ENCODE measurements around the gene MAPK14. TPM values are rescaled to one million over a fixed set of nuclear protein-coding genes. Genes with fewer than 3 reads are reported as not detected.

Gene MAPK14
- polyA plus RNA-seq, 2 of the 4 experiments (the other 2 are of a cell fraction), result 19.4 to 36.7 TPM

GRCh38 chr6:36109092-36109491 lies 81.5 kb downstream of the MAPK14 start:
- no peak overlapping the region for H3K4me3 ChIP-seq
- no peaks in the 10 kb centered on the region for H3K4me1 ChIP-seq
- FAIRE-seq (no peak), ATAC-seq (no peak), DNase-seq (ENCODE audit: low read depth in 1 of 2, low spot score in 1 of 2) (no peak)
- H3K9me3 ChIP-seq, result no peaks in the 10 kb centered on the region
- H3K4me2 ChIP-seq, result no peak overlapping the region
- ChIA-PET POLR2A (no interaction called here), CTCF (interaction anchor here (2.5 kb wide), 1 partner anchor 14 kb away, joined by 8 read pairs; no protein-coding TSS in a partner anchor)
- 90% methylated on average over 7 of the region's 7 CpGs for WGBS (ENCODE audit: missing lambda C conversion rate)
- no peak for TF ChIP-seq HOXB13 (CRISPR knock-in tag; IDR thresholded peaks at IDR 0.05; ENCODE audit: low read depth)
- TF ChIP-seq MAFK (IDR thresholded peaks at IDR 0.05; ENCODE audit: partially characterized antibody), result no peak
- TF ChIP-seq BCL3 (IDR thresholded peaks at IDR 0.05), result no peak
- no peak for TF ChIP-seq CEBPB (IDR thresholded peaks at IDR 0.05)
- TF ChIP-seq RCOR1 (IDR thresholded peaks at IDR 0.05; ENCODE audit: low read depth, low read length), result no peak
- no peak for TF ChIP-seq MAZ (IDR thresholded peaks at IDR 0.05; ENCODE audit: borderline replicate concordance, low read depth, low read length)
- no peak for TF ChIP-seq FOXS1 (CRISPR knock-in tag; IDR thresholded peaks at IDR 0.05)
- TF ChIP-seq ZSCAN20 (CRISPR knock-in tag; IDR thresholded peaks at IDR 0.05), result no peak
- TF ChIP-seq ZFP36 (IDR thresholded peaks at IDR 0.05; ENCODE audit: borderline replicate concordance, partially characterized antibody), result no peak
- TF ChIP-seq CTCF (IDR thresholded peaks at IDR 0.05), result no peak
- TF ChIP-seq NR3C1 (IDR thresholded peaks at IDR 0.05), result no peak
- no peak overlapping the region for H3K27ac ChIP-seq

- TF ChIP-seq CHD2 (IDR thresholded peaks at IDR 0.05; ENCODE audit: low read length, partially characterized antibody) (no peak), RNF2 (IDR thresholded peaks at IDR 0.05; ENCODE audit: borderline replicate concordance, low read depth) (no peak), RCOR1 (IDR thresholded peaks at IDR 0.05; ENCODE audit: low read depth, low read length) (no peak), BHLHE40 (IDR thresholded peaks at IDR 0.05; ENCODE audit: low read depth, low read length) (no peak), HMGXB4 (CRISPR knock-in tag; IDR thresholded peaks at IDR 0.05; ENCODE audit: borderline replicate concordance) (no peak), JUNB (IDR thresholded peaks at IDR 0.05) (no peak), EP300 (IDR thresholded peaks at IDR 0.05) (no peak), REST (IDR thresholded peaks at IDR 0.05) (no peak), TFCP2L1 (CRISPR knock-in tag; IDR thresholded peaks at IDR 0.05) (no peak)
- Histone ChIP-seq H3K27ac (no peak overlapping the region), H3K4me1 (no peaks in the 10 kb centered on the region), H3K9me3 (no peaks in the 10 kb centered on the region), H3K4me3 (no peak overlapping the region), H3K4me2 (no peak overlapping the region)
- FAIRE-seq, result no peak
- WGBS (ENCODE audit: missing lambda C conversion rate), result 89% methylated on average over 3 of the region's 3 CpGs
- POLR2A ChIA-PET, result no interaction called here
- DNase-seq (ENCODE audit: low read depth in 1 of 2, low spot score in 1 of 2), result no peak
- no peak for ATAC-seq
- CTCF ChIA-PET, result no interaction called here
Observed at GRCh38 chr6:36110050-36110449, 82.4 kb downstream of the MAPK14 start.
